GM19099 (cell line): ENCODE measurements around the gene AUTS2.

ENCODE experiments used
- POLR2A ChIP-seq: IDR thresholded peaks from 3 replicates; pipeline ENCODE4 v1.6.1; 2011; ENCODE audit warnings: low read depth; ENCODE audit not compliant: insufficient read length; ENCODE audit errors: extremely low read depth

The AUTS2 gene

GRCh38 chr7:69966766-69967591, 368.7 kb downstream of the AUTS2 start:
- no peak for TF ChIP-seq POLR2A

- TF ChIP-seq POLR2A = no peak
These were observed 369.6 kb downstream of the AUTS2 start for GRCh38 chr7:69967689-69968450.

- TF ChIP-seq POLR2A = no peak
These were observed 370.8 kb downstream of the AUTS2 start for GRCh38 chr7:69968969-69969556.

- TF ChIP-seq POLR2A = no peak
These were observed 383.4 kb downstream of the AUTS2 start for GRCh38 chr7:69981646-69982045.

- no peak for TF ChIP-seq POLR2A
These were observed 383.9 kb downstream of the AUTS2 start for GRCh38 chr7:69982197-69982596.

- TF ChIP-seq POLR2A = no peak
These were observed 391.3 kb downstream of the AUTS2 start for GRCh38 chr7:69989551-69989950.

- no peak for TF ChIP-seq POLR2A
These were observed 394.7 kb downstream of the AUTS2 start for GRCh38 chr7:69992938-69993337.

- no peak for TF ChIP-seq POLR2A
These were observed 395.9 kb downstream of the AUTS2 start for GRCh38 chr7:69994218-69994617.

- TF ChIP-seq POLR2A = no peak
These were observed 396.7 kb downstream of the AUTS2 start for GRCh38 chr7:69994886-69995542.

- TF ChIP-seq POLR2A = no peak
These were observed 397.8 kb downstream of the AUTS2 start for GRCh38 chr7:69996121-69996520.

GRCh38 chr7:70000737-70001348, 402.6 kb downstream of the AUTS2 start:
- no peak for TF ChIP-seq POLR2A

GRCh38 chr7:70005480-70005879, 407.2 kb downstream of the AUTS2 start:
- TF ChIP-seq POLR2A = no peak

GRCh38 chr7:70005891-70006260, 407.6 kb downstream of the AUTS2 start:
- TF ChIP-seq POLR2A = no peak

- TF ChIP-seq POLR2A = no peak
These were observed 408.1 kb downstream of the AUTS2 start for GRCh38 chr7:70006261-70006920.
